Measurements from ENCODE around the gene RHBDD1.

The RHBDD1 gene

GRCh38 chr2:226962176-226962773 is 126.4 kb downstream of the RHBDD1 start:
- Histone ChIP-seq H3K27ac (ENCODE audit: poor library complexity, severe bottlenecking) (no peak overlapping the region), H3K4me1 (ENCODE audit: insufficient read depth, poor library complexity, severe bottlenecking) (no peaks in the 10 kb centered on the region), H3K36me3 (ENCODE audit: low read depth) (no peaks in the 10 kb centered on the region), H3K4me3 (ENCODE audit: severe bottlenecking) (no peak overlapping the region), H3K27me3 (ENCODE audit: insufficient read depth, poor library complexity, severe bottlenecking) (no peaks in the 10 kb centered on the region), H3K9me3 (ENCODE audit: severe bottlenecking) (no peaks in the 10 kb centered on the region)
- no peak for DNase-seq (ENCODE audit: low spot score)
- no peak for ATAC-seq (ENCODE audit: low read depth)
- TF ChIP-seq CTCF (IDR thresholded peaks at IDR 0.05; ENCODE audit: poor library complexity, severe bottlenecking) = no peak

- Histone ChIP-seq H3K9me3 (ENCODE audit: severe bottlenecking) (no peaks in the 10 kb centered on the region), H3K36me3 (ENCODE audit: low read depth) (no peaks in the 10 kb centered on the region), H3K4me3 (ENCODE audit: severe bottlenecking) (no peak overlapping the region), H3K27me3 (ENCODE audit: insufficient read depth, poor library complexity, severe bottlenecking) (no peaks in the 10 kb centered on the region), H3K27ac (ENCODE audit: poor library complexity, severe bottlenecking) (no peak overlapping the region), H3K4me1 (ENCODE audit: insufficient read depth, poor library complexity, severe bottlenecking) (no peaks in the 10 kb centered on the region)
- ATAC-seq (ENCODE audit: low read depth) = peak; percentile 87
- TF ChIP-seq CTCF (IDR thresholded peaks at IDR 0.05; ENCODE audit: poor library complexity, severe bottlenecking) = no peak
- no peak for DNase-seq (ENCODE audit: low spot score)
Observed at GRCh38 chr2:226963528-226963927, 127.7 kb downstream of the RHBDD1 start.

GRCh38 chr2:226965376-226965775 is 129.5 kb downstream of the RHBDD1 start:
- Histone ChIP-seq H3K27ac (ENCODE audit: poor library complexity, severe bottlenecking) (no peak overlapping the region), H3K4me1 (ENCODE audit: insufficient read depth, poor library complexity, severe bottlenecking) (no peaks in the 10 kb centered on the region), H3K36me3 (ENCODE audit: low read depth) (no peaks in the 10 kb centered on the region), H3K4me3 (ENCODE audit: severe bottlenecking) (no peak overlapping the region), H3K27me3 (ENCODE audit: insufficient read depth, poor library complexity, severe bottlenecking) (no peaks in the 10 kb centered on the region), H3K9me3 (ENCODE audit: severe bottlenecking) (no peaks in the 10 kb centered on the region)
- no peak for TF ChIP-seq CTCF (IDR thresholded peaks at IDR 0.05; ENCODE audit: poor library complexity, severe bottlenecking)
- DNase-seq (ENCODE audit: low spot score) = no peak
- ATAC-seq (ENCODE audit: low read depth) = no peak

GRCh38 chr2:226969417-226970080 is 133.7 kb downstream of the RHBDD1 start:
- no peak for TF ChIP-seq CTCF (IDR thresholded peaks at IDR 0.05; ENCODE audit: poor library complexity, severe bottlenecking)
- Histone ChIP-seq H3K27me3 (ENCODE audit: insufficient read depth, poor library complexity, severe bottlenecking) (no peaks in the 10 kb centered on the region), H3K9me3 (ENCODE audit: severe bottlenecking) (no peaks in the 10 kb centered on the region), H3K36me3 (ENCODE audit: low read depth) (no peaks in the 10 kb centered on the region), H3K4me3 (ENCODE audit: severe bottlenecking) (no peak overlapping the region), H3K4me1 (ENCODE audit: insufficient read depth, poor library complexity, severe bottlenecking) (no peaks in the 10 kb centered on the region), H3K27ac (ENCODE audit: poor library complexity, severe bottlenecking) (no peak overlapping the region)
- ATAC-seq (ENCODE audit: low read depth) (no peak), DNase-seq (ENCODE audit: low spot score) (no peak)

- Histone ChIP-seq H3K4me3 (ENCODE audit: severe bottlenecking) (no peak overlapping the region), H3K36me3 (ENCODE audit: low read depth) (no peaks in the 10 kb centered on the region), H3K4me1 (ENCODE audit: insufficient read depth, poor library complexity, severe bottlenecking) (no peaks in the 10 kb centered on the region), H3K27me3 (ENCODE audit: insufficient read depth, poor library complexity, severe bottlenecking) (no peaks in the 10 kb centered on the region), H3K9me3 (ENCODE audit: severe bottlenecking) (no peaks in the 10 kb centered on the region), H3K27ac (ENCODE audit: poor library complexity, severe bottlenecking) (no peak overlapping the region)
- DNase-seq (ENCODE audit: low spot score) (no peak), ATAC-seq (ENCODE audit: low read depth) (no peak)
- no peak for TF ChIP-seq CTCF (IDR thresholded peaks at IDR 0.05; ENCODE audit: poor library complexity, severe bottlenecking)
Observed at GRCh38 chr2:226970362-226970761, 134.5 kb downstream of the RHBDD1 start.

Data from RWPE2 (cell line).